Measurements from ENCODE around the gene IL7R. TPM values are rescaled to one million over a fixed set of nuclear protein-coding genes. Genes with fewer than 3 reads are reported as not detected.

Gene IL7R
- total RNA-seq, 6 experiments from 2014 or later, result 0.75 to 7.4 (median 2.2) TPM

- no peaks in the 10 kb centered on the region for H3K27me3 ChIP-seq
- ATAC-seq (no peak), DNase-seq (no peak)
- WGBS (ENCODE audit: insufficient coverage, low coverage, low lambda C conversion rate, missing lambda C conversion rate), result 51% methylated on average over 6 of the region's 7 CpGs
- TF ChIP-seq POLR2A (IDR thresholded peaks at IDR 0.05) (no peak), CTCF (IDR thresholded peaks at IDR 0.05) (no peak)
- no peaks in the 10 kb centered on the region for H3K4me1 ChIP-seq
- no peaks in the 10 kb centered on the region for H3K36me3 ChIP-seq
- H3K4me3 ChIP-seq, result no peak overlapping the region
- intact Hi-C loops (cut with DNase I), result loop anchor here in 1 of 2 donors (10.0 kb wide), 1 partner anchor 268 kb away; no protein-coding TSS in a partner anchor
- no peak overlapping the region for H3K27ac ChIP-seq
- no peaks in the 10 kb centered on the region for H3K9me3 ChIP-seq
Measured at GRCh38 chr5:35922468-35922867, 65.8 kb downstream of the IL7R start.

GRCh38 chr5:35924122-35924949 is 67.6 kb downstream of the IL7R start:
- TF ChIP-seq POLR2A (IDR thresholded peaks at IDR 0.05) (no peak), CTCF (IDR thresholded peaks at IDR 0.05) (no peak)
- no peak overlapping the region for H3K27ac ChIP-seq
- H3K27me3 ChIP-seq, result no peaks in the 10 kb centered on the region

GRCh38 chr5:35924950-35925722 is 68.4 kb downstream of the IL7R start:
- WGBS (ENCODE audit: insufficient coverage, low coverage, low lambda C conversion rate, missing lambda C conversion rate), result 9% methylated on average over 15 of the region's 21 CpGs
- no peaks in the 10 kb centered on the region for H3K9me3 ChIP-seq
- intact Hi-C loops (cut with DNase I), result loop anchor here in 1 of 2 donors (10.0 kb wide), 1 partner anchor 270 kb away; no protein-coding TSS in a partner anchor
- TF ChIP-seq POLR2A (IDR thresholded peaks at IDR 0.05) (no peak), CTCF (IDR thresholded peaks at IDR 0.05) (peak; percentile 50 to 70 (median 56))
- no peaks in the 10 kb centered on the region for H3K4me1 ChIP-seq
- no peaks in the 10 kb centered on the region for H3K36me3 ChIP-seq
- ATAC-seq, result peak; percentile 89 to 95 (median 92)
- no peaks in the 10 kb centered on the region for H3K27me3 ChIP-seq
- H3K4me3 ChIP-seq, result no peak overlapping the region
- H3K27ac ChIP-seq, result no peak overlapping the region
- DNase-seq, result peak; percentile 60 to 75 (median 73)

More at GRCh38 chr5:35924122-35924949, 67.6 kb downstream of the IL7R start:
- ATAC-seq, result no peak
- H3K9me3 ChIP-seq, result no peaks in the 10 kb centered on the region
- H3K36me3 ChIP-seq, result no peaks in the 10 kb centered on the region
- no peak overlapping the region for H3K4me3 ChIP-seq
- intact Hi-C loops (cut with DNase I), result loop anchor here in 1 of 2 donors (10.0 kb wide), 1 partner anchor 270 kb away; no protein-coding TSS in a partner anchor
- DNase-seq, result no peak
- H3K4me1 ChIP-seq, result no peaks in the 10 kb centered on the region
- WGBS (ENCODE audit: insufficient coverage, low coverage, low lambda C conversion rate, missing lambda C conversion rate), result 43% methylated on average over 10 of the region's 10 CpGs

- Histone ChIP-seq H3K9me3 (no peaks in the 10 kb centered on the region), H3K27me3 (no peaks in the 10 kb centered on the region), H3K27ac (no peak overlapping the region), H3K36me3 (no peaks in the 10 kb centered on the region), H3K4me3 (no peak overlapping the region), H3K4me1 (no peaks in the 10 kb centered on the region)
- DNase-seq (peak in 1 of 3 donors; percentile 53), ATAC-seq (peak; percentile 80 to 86 (median 83))
- TF ChIP-seq POLR2A (IDR thresholded peaks at IDR 0.05) (no peak), CTCF (IDR thresholded peaks at IDR 0.05) (peak; percentile 77 to 96 (median 84))
- intact Hi-C loops (cut with DNase I), result loop anchor here in 1 of 2 donors (10.0 kb wide), 1 partner anchor 272 kb away; no protein-coding TSS in a partner anchor
- WGBS (ENCODE audit: insufficient coverage, low coverage, low lambda C conversion rate, missing lambda C conversion rate), result 33% methylated on average over 13 of the region's 13 CpGs
Measured at GRCh38 chr5:35926389-35927051, 69.8 kb downstream of the IL7R start.

Measured in right lobe of liver (tissue), 6 donors.